Lower lobe of right lung (tissue), 2 donors: ENCODE measurements around the gene TTLL9. TPM values are rescaled to one million over a fixed set of nuclear protein-coding genes. Genes with fewer than 3 reads are reported as not detected.
A peak's percentile ranks its signal among the peaks of the same experiment; 100 is the strongest.

Experiments used
- ATAC-seq, 2 donors: fragments of 200-7000 bp; cut with Tn5 transposase; one replicate each; pipeline ENCODE4 v1.9.1; 2020 to 2022; ENCODE audit warnings: mild to moderate bottlenecking in 2 of 2, moderate library complexity in 2 of 2
- DNase-seq: peaks from one replicate; pipeline ENCODE4 v3.0.0-alpha.2; 2020
- H3K27ac ChIP-seq: fragments of 200-600 bp; one replicate; pipeline ENCODE4 v1.8.0; 2022
- H3K27me3 ChIP-seq: fragments of 200-600 bp; one replicate; pipeline ENCODE4 v1.8.0; 2022; ENCODE audit warnings: low read depth
- H3K36me3 ChIP-seq: fragments of 200-600 bp; one replicate; pipeline ENCODE4 v1.8.0; 2022; ENCODE audit warnings: mild to moderate bottlenecking
- H3K4me1 ChIP-seq: fragments of 200-600 bp; one replicate; pipeline ENCODE4 v1.8.0; 2022
- H3K4me3 ChIP-seq: fragments of 200-600 bp; one replicate; pipeline ENCODE4 v1.8.0; 2022; ENCODE audit warnings: mild to moderate bottlenecking
- H3K9me3 ChIP-seq: fragments of 200-600 bp; one replicate; pipeline ENCODE4 v1.8.0; 2022
- intact Hi-C: fragments of 100-400 bp; cut with DNase I; formaldehyde crosslinking; loops from one replicate; pipeline ENCODE4 v1.11.0; 2022
- total RNA-seq: library from RNA; stranded (reverse); fragmentation: NEBNext Ultra II Directional; extraction: Animal tissue kit (Norgen Biotek cat#: 25700); gene quantifications from one replicate; pipeline ENCODE4 v1.2.1, GENCODE V29; 2021
- TF ChIP-seq, protein P1 (sequence below): fragments of 200-600 bp; IDR thresholded peaks from one replicate; pipeline ENCODE4 v1.8.0; 2022; ENCODE audit warnings: antibody characterized with exemption, mild to moderate bottlenecking
- donor health status: DM: no; HTN: yes; CAD: no; lungs with severe emphysema.

Gene TTLL9
- total RNA-seq, 1 donor from 2014 or later = 5.9 TPM

DNA sequence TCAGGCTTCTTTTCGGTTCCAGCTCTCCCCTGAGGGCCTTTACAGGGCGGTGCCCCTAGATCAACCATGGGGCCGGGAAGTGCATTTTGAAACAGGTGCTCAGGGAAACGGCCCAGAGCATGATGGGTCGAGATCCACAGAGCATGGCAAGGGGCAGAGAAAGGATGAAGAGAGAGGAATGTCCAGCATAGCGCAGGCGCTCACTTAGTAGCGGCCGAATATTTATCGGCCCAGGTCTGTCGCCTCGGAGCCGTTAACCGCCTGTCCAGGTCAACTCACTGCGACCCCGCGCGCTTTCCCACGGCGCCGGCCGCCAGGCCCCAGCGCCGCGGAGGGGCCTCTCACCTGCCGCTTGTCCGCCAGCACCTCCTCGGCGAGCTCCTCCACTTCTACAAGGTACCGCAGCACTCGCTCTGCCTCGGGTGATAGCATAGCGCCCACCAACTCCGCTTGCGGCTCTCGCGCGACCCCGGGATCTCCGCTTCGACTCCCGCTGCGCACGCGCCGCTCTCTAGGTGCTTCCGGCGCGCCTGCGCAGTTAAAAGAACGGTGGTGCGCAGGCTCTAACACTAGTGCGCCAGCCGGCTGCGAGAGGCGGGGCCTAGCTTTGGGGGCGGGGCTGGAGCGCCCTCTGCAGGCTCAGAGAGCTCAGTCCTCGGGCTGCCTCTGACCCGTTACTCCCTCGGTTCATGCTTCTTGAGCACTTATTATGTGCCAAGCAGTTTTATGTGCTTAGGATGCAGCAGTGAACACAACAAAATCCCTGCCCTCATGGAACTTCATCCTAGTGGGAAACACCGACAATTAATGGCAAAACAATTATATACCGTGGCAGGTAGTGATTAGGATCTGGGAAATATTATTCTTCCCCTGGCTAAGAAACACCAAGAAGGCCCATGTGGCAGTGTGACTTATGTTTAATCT, 81.4 kb downstream of the TTLL9 start, which contains the start of gene PDRG1:
Gene PDRG1 (minus strand): TSS at position 517 of the 924 bp plus-strand sequence. CDS start 85 bp downstream, at position 432.
- TF ChIP-seq, protein P1, sequence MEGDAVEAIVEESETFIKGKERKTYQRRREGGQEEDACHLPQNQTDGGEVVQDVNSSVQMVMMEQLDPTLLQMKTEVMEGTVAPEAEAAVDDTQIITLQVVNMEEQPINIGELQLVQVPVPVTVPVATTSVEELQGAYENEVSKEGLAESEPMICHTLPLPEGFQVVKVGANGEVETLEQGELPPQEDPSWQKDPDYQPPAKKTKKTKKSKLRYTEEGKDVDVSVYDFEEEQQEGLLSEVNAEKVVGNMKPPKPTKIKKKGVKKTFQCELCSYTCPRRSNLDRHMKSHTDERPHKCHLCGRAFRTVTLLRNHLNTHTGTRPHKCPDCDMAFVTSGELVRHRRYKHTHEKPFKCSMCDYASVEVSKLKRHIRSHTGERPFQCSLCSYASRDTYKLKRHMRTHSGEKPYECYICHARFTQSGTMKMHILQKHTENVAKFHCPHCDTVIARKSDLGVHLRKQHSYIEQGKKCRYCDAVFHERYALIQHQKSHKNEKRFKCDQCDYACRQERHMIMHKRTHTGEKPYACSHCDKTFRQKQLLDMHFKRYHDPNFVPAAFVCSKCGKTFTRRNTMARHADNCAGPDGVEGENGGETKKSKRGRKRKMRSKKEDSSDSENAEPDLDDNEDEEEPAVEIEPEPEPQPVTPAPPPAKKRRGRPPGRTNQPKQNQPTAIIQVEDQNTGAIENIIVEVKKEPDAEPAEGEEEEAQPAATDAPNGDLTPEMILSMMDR = peak; percentile 95
- peak within 1 kb of the TSS; percentile 87 for H3K27ac ChIP-seq
- peaks cover 5% of the 10 kb centered on the region for H3K27me3 ChIP-seq
- ATAC-seq (peak; percentile 99 to 100), DNase-seq (peak; percentile 97)
- peak within 1 kb of the TSS; percentile 99 for H3K4me3 ChIP-seq
- intact Hi-C loops = loop anchor here (5.0 kb wide), 1 partner anchor 99 kb away; no protein-coding TSS in a partner anchor
- H3K9me3 ChIP-seq = no peaks in the 10 kb centered on the region
- peaks cover 31% of the 10 kb centered on the region for H3K36me3 ChIP-seq
- peaks cover 16% of the 10 kb centered on the region for H3K4me1 ChIP-seq

DNA sequence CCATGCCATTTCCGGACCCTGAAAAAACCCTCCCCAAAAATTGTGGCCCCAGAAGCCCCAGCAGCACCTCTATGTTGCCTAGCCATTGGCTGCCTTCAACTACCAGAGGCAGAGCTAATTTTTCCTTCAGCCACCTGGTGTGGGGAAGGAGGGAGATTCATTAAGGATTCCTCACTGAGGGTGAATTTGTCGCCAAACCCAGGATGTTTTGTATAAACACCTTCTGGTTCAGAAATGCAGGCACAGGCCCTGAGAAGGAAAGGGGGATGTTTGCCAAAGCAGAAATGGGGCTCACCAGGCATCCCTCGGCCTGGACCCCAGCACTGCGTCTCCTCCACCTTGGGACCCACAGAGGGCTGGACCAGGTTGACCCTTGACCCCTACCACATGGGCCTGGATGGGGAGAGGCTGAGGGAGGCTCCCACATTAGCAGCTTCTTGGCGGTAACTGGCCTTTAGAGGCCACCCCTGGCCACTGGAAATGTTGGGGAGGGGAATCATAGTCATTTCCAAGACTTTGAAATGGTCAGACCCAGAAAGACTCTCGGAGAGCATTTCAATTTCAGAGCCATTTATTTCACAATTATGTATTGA, 83.2 kb downstream of the TTLL9 start:
- H3K36me3 ChIP-seq = peaks cover 12% of the 10 kb centered on the region
- intact Hi-C loops = loop anchor here (5.0 kb wide), 1 partner anchor 101 kb away; no protein-coding TSS in a partner anchor
- H3K27ac ChIP-seq = no peak overlapping the region
- DNase-seq (no peak), ATAC-seq (no peak)
- TF ChIP-seq, protein P1 = no peak
- no peaks in the 10 kb centered on the region for H3K9me3 ChIP-seq
- peaks cover 16% of the 10 kb centered on the region for H3K4me1 ChIP-seq
- no peak overlapping the region for H3K4me3 ChIP-seq
- H3K27me3 ChIP-seq = peaks cover 5% of the 10 kb centered on the region

DNA sequence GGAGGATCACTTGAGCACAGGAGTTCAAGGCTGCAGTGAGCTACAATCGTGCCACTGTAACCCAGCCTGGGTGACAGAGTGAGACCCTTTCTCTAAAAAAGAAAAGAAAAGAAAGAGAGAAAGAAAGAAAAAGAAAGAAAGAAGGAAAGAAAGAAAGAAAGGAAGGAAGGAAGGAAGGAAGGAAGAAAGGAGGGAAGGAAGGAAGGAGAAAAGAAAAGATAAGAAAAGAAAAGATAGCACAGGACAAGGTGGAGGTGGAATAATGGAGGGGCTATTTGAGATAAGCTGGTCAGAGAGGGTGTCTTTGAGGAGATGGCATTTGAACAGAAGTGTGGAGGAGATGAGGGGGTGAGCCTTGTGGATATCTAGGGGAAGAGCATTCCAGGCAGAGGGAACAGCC, 84.1 kb downstream of the TTLL9 start:
- Histone ChIP-seq H3K9me3 (no peaks in the 10 kb centered on the region), H3K27ac (no peak overlapping the region), H3K27me3 (peaks cover 5% of the 10 kb centered on the region), H3K4me3 (no peak overlapping the region), H3K36me3 (peaks cover 4% of the 10 kb centered on the region), H3K4me1 (peaks cover 16% of the 10 kb centered on the region)
- ATAC-seq (no peak), DNase-seq (no peak)
- intact Hi-C loops = loop anchor here (5.0 kb wide), 1 partner anchor 102 kb away; no protein-coding TSS in a partner anchor
- TF ChIP-seq, protein P1 = no peak

DNA sequence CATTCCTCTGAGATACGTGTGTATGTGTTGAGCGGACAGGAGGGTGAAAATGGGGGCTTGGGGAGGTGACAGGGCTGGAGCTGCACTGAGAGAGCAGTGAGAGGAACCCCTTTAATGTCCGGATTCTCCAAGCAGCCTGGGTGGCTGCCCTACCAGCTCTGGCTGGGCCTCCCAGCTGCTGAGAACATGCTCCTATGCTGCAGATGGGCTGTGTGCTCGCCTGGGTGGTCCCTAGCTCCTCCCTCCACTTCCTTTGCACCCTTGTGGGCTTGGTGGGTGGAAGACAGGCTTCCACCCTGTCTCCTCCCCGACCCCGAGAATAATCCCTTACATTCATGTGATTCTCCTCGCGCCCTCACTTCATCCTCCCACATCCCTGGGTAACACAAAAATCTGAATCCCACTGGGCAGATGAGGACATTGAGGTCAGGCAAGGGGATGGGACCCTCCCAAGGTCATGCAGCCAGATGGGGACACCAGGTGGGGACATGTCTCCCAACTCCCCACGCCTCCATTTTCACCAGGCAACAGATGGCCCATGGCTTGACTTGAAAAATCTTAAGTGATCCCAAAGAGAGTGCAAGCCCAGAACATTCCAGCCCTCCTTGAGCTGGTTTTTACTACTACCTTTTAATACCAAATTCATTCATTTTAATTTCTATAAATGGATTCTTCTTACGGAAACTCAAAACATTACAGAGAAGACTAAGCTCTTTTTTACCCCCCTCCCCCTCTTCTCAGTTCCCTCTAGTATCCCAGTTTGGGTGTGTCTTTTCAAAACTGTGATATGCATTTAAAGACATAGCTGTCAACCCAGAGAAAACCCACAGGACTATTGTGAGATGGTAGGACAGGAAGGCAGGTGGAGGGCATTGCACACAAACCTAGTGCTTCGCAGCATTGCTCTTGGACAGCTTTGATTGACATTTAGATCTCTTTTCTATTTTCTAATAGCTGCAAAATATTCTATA, 86.4 kb downstream of the TTLL9 start:
- Histone ChIP-seq H3K27ac (no peak overlapping the region), H3K9me3 (no peaks in the 10 kb centered on the region), H3K4me1 (no peaks in the 10 kb centered on the region), H3K4me3 (no peak overlapping the region), H3K27me3 (peaks cover 5% of the 10 kb centered on the region), H3K36me3 (no peaks in the 10 kb centered on the region)
- ATAC-seq = no peak
- TF ChIP-seq, protein P1 = no peak
- intact Hi-C loops = no loop called here
- no peak for DNase-seq

DNA sequence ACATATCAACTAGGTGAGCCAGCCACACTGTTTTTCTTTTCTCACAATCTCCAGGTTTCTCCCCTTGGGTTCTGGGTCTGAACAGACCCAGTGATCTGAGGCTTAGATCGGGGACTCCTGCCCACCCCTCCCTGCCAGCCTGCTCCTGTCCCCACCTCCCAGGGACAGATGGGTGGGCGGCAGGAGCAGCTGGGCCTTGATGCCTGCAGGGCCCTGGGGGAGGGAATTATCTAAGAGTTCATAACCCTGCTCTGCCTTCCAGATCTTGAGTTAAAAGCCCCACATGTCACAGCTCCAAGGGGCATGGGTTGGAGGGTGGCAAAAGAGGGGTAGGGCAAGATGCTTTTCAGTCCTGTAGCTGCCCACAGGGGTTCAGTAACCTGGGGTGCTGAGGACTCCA, 92.3 kb downstream of the TTLL9 start:
- intact Hi-C loops = no loop called here
- Histone ChIP-seq H3K4me3 (no peak overlapping the region), H3K27ac (no peak overlapping the region), H3K27me3 (peaks cover 33% of the 10 kb centered on the region), H3K4me1 (no peaks in the 10 kb centered on the region), H3K36me3 (no peaks in the 10 kb centered on the region), H3K9me3 (no peaks in the 10 kb centered on the region)
- ATAC-seq = no peak
- DNase-seq = no peak
- TF ChIP-seq, protein P1 = no peak
